Activated CD8-positive, alpha-beta T cell treated with anti-CD3 and anti-CD28 coated beads for 36 hours (primary cell): ENCODE results near the gene CENPL. TPM values are rescaled to one million over a fixed set of nuclear protein-coding genes. Genes with fewer than 3 reads are reported as not detected.

ENCODE experiments used
- ATAC-seq: fragments of 200-7000 bp; cut with Tn5 transposase; one replicate; pipeline ENCODE4 v1.10.0; 2021; ENCODE audit warnings: mild to moderate bottlenecking, moderate library complexity
- CTCF ChIA-PET: fragments of 350-600 bp; sonication (Branson Sonifier 250); formaldehyde crosslinking; loops from one replicate; lab custom pipeline; 2021; ENCODE audit warnings: antibody characterized with exemption; lab: Charles Lee
- POLR2A ChIA-PET: fragments of 350-600 bp; sonication (Branson Sonifier 250); formaldehyde crosslinking; loops from one replicate; lab custom pipeline; 2021; ENCODE audit warnings: antibody characterized with exemption; lab: Charles Lee
- DNase-seq: peaks from one replicate; pipeline ENCODE4 v3.0.0-alpha.2; 2020
- H3K27ac Mint-ChIP-seq: one replicate; pipeline ENCODE4 v1.8.0; 2021; ENCODE audit warnings: mild to moderate bottlenecking, mixed read lengths
- H3K27me3 Mint-ChIP-seq: one replicate; pipeline ENCODE4 v1.8.0; 2021; ENCODE audit warnings: mixed read lengths
- H3K36me3 Mint-ChIP-seq: one replicate; pipeline ENCODE4 v1.8.0; 2021; ENCODE audit warnings: low read depth, mixed read lengths
- H3K4me1 Mint-ChIP-seq: one replicate; pipeline ENCODE4 v1.8.0; 2021; ENCODE audit warnings: low read depth, mixed read lengths
- H3K4me3 Mint-ChIP-seq: one replicate; pipeline ENCODE4 v1.8.0; 2021; ENCODE audit warnings: mild to moderate bottlenecking, moderate library complexity, mixed read lengths
- H3K9me3 Mint-ChIP-seq: one replicate; pipeline ENCODE4 v1.8.0; 2021; ENCODE audit warnings: mixed read lengths
- CTCF ChIP-seq: fragments of 200-600 bp; IDR thresholded peaks from one replicate; pipeline ENCODE4 v1.8.0; 2022; ENCODE audit warnings: antibody characterized with exemption, mild to moderate bottlenecking
- intact Hi-C: fragments of 100-400 bp; cut with micrococcal nuclease; formaldehyde crosslinking; loops from one replicate; pipeline ENCODE4 v1.10.0; 2022
- total RNA-seq, 2 experiments: library from RNA; stranded (reverse); gene quantifications; one replicate each; pipeline ENCODE4 v1.2.3, GENCODE V29; 2021

CENPL gene
- total RNA-seq, 2 experiments from 2014 or later: 20.9 to 23.3 TPM

- Mint-ChIP-seq H3K27ac (no peak overlapping the region), H3K27me3 (no peaks in the 10 kb centered on the region), H3K4me3 (no peak overlapping the region), H3K36me3 (peaks cover 33% of the 10 kb centered on the region), H3K4me1 (peaks cover 7% of the 10 kb centered on the region), H3K9me3 (no peaks in the 10 kb centered on the region)
- TF ChIP-seq CTCF: no peak
- intact Hi-C loops: no loop called here
- ChIA-PET POLR2A (interaction anchor here (1.6 kb wide), 1 partner anchor 30 kb away, joined by 3 read pairs; no protein-coding TSS in a partner anchor), CTCF (no interaction called here)
- ATAC-seq: no peak
- DNase-seq: no peak
These were observed 8.1 kb upstream of the CENPL start for GRCh38 chr1:173832748-173833147.

GRCh38 chr1:173827611-173828010, 2.9 kb upstream of the CENPL start:
- TF ChIP-seq CTCF: no peak
- ChIA-PET CTCF (interaction anchor here (3.6 kb wide), 1 partner anchor 398 kb away, joined by 37 read pairs; no protein-coding TSS in a partner anchor), POLR2A (interaction anchor here (1.1 kb wide), 1 partner anchor 10 kb away, joined by 4 read pairs; no protein-coding TSS in a partner anchor)
- ATAC-seq: no peak
- no peak for DNase-seq
- H3K36me3 Mint-ChIP-seq: peaks cover 35% of the 10 kb centered on the region
- intact Hi-C loops: loop anchor here (10.0 kb wide), 1 partner anchor 1083 kb away; no protein-coding TSS in a partner anchor
- H3K9me3 Mint-ChIP-seq: no peaks in the 10 kb centered on the region
- H3K4me3 Mint-ChIP-seq: peak overlapping the region; percentile 94
- H3K4me1 Mint-ChIP-seq: peaks cover 34% of the 10 kb centered on the region
- no peaks in the 10 kb centered on the region for H3K27me3 Mint-ChIP-seq
- H3K27ac Mint-ChIP-seq: no peak overlapping the region

GRCh38 chr1:173823781-173824314, 835 bp downstream of the CENPL start:
- Mint-ChIP-seq H3K9me3 (no peaks in the 10 kb centered on the region), H3K36me3 (peaks cover 33% of the 10 kb centered on the region), H3K4me1 (peaks cover 47% of the 10 kb centered on the region), H3K27ac (peak overlapping the region; percentile 99), H3K4me3 (peak overlapping the region; percentile 94), H3K27me3 (no peaks in the 10 kb centered on the region)
- DNase-seq (no peak), ATAC-seq (peak; percentile 53)
- ChIA-PET POLR2A (interaction anchor here (0.6 to 2.5 kb wide), 17 partner anchors 13 to 400 kb away, joined by 3 to 29 read pairs (median 4); partner anchors contain the start of genes GAS5, KLHL20, PRDX6 and ZBTB37), CTCF (interaction anchor here (0.9 to 2.5 kb wide), 5 partner anchors 28 to 404 kb away, joined by 3 to 31 read pairs (median 6); partner anchors contain the start of gene KLHL20)
- intact Hi-C loops: loop anchor here (2.0 to 10.0 kb wide), 4 partner anchors 45 to 1079 kb away; partner anchors contain the start of gene ZBTB37
- TF ChIP-seq CTCF: no peak

GRCh38 chr1:173821680-173822079, 3.0 kb downstream of the CENPL start:
- no peak for ATAC-seq
- intact Hi-C loops: loop anchor here (5.0 to 10.0 kb wide), 2 partner anchors 104 to 1077 kb away; no protein-coding TSS in a partner anchor

More at GRCh38 chr1:173821680-173822079, 3.0 kb downstream of the CENPL start:
- Mint-ChIP-seq H3K4me1 (peaks cover 37% of the 10 kb centered on the region), H3K4me3 (no peak overlapping the region), H3K9me3 (no peaks in the 10 kb centered on the region), H3K36me3 (peaks cover 37% of the 10 kb centered on the region), H3K27me3 (no peaks in the 10 kb centered on the region), H3K27ac (no peak overlapping the region)
- TF ChIP-seq CTCF: no peak
- POLR2A ChIA-PET: no interaction called here
- DNase-seq: no peak
- CTCF ChIA-PET: interaction anchor here (1.7 kb wide), 1 partner anchor 391 kb away, joined by 7 read pairs; no protein-coding TSS in a partner anchor
